Measurements from ENCODE around the gene GNB1L. TPM values are rescaled to one million over a fixed set of nuclear protein-coding genes. Genes with fewer than 3 reads are reported as not detected.

Gene GNB1L
- total RNA-seq, 1 donor from 2014 or later: 9.9 TPM

DNA sequence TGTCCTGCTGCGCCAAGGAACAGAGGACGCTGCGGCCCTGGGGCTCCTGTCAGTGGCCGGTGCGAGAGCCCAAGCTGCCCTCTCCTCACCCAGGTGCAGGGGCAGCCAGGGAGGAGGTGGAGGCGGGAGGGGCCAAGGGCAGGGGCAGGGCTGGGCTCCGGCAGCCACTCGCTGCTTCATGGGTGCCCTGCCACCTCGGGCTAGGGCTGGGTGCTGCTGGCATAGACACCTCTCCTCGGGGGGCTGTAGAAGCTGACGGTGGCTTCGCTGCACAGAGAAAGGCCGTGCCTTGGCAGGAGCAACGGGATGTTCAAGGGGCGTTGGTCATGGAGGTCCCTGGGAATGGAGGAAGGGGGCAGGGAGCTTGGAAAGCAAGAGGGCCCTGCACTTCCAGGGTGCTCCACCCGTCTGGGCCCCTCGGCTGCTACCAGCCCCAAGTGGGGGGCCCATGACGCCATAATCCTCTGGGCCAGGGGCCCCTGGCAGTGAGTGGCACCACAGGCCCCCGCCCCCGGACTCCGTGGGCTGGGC is 95.7 kb downstream of the GNB1L start:
- TF ChIP-seq, protein P1, sequence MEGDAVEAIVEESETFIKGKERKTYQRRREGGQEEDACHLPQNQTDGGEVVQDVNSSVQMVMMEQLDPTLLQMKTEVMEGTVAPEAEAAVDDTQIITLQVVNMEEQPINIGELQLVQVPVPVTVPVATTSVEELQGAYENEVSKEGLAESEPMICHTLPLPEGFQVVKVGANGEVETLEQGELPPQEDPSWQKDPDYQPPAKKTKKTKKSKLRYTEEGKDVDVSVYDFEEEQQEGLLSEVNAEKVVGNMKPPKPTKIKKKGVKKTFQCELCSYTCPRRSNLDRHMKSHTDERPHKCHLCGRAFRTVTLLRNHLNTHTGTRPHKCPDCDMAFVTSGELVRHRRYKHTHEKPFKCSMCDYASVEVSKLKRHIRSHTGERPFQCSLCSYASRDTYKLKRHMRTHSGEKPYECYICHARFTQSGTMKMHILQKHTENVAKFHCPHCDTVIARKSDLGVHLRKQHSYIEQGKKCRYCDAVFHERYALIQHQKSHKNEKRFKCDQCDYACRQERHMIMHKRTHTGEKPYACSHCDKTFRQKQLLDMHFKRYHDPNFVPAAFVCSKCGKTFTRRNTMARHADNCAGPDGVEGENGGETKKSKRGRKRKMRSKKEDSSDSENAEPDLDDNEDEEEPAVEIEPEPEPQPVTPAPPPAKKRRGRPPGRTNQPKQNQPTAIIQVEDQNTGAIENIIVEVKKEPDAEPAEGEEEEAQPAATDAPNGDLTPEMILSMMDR (IDR thresholded peaks at IDR 0.05; ENCODE audit: unreplicated experiment): no peak
- Mint-ChIP-seq H3K27ac (no peak overlapping the region), H3K9me3 (no peaks in the 10 kb centered on the region), H3K27me3 (ENCODE audit: low read depth) (peaks cover 83% of the 10 kb centered on the region), H3K36me3 (no peaks in the 10 kb centered on the region), H3K4me3 (no peak overlapping the region), H3K4me1 (peaks cover 20% of the 10 kb centered on the region)
- no peak for DNase-seq (ENCODE audit: low spot score in 2 of 2, unreplicated experiment in 2 of 2)

DNA sequence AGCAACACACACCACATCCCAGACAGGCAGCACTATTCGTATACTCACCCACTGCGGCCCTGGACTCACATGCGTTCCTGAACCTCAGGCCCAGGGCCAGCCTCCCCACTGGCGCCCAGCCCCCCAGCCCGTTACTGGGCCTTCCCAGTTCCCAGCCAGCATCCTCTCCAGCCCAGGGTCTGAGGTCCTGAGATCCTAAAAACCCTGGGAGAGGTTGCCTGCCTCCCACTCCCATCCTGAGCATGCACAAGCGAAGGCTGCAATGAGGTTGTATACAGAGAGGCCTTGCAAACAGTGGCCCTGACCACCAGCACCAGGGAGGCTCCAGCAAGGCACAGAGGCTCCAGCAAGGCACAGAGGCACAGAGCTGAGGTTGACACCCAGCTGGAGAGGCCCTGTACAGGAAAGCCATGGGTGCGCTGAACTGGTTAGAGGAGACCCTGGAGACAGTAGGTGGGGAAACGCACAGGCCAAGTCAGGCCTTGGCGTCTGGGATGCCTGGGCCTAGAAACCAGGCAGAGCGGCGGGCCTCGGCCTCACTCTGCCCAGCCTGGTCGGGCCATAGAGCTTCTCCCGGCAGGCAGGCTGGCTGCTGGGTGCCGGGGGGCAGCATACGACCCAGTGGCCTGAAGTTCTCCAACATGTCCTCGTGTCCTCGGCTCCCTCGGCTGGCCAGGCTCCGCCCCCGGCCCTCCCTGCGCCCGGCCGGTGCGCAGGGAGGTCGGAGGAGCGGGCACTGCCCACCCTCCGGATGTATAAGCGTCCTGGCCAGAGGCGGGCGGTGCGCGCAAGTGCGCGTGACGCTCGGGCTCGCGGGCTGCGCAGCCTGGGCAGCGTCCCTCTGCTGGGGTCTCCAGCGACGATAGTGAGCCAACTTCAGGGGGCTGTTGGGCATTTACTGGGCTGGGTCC is 96.4 kb downstream of the GNB1L start:
- H3K27ac Mint-ChIP-seq: no peak overlapping the region
- TF ChIP-seq, protein P1 (IDR thresholded peaks at IDR 0.05; ENCODE audit: unreplicated experiment): no peak
- peaks cover 83% of the 10 kb centered on the region for H3K27me3 Mint-ChIP-seq (ENCODE audit: low read depth)
- no peaks in the 10 kb centered on the region for H3K36me3 Mint-ChIP-seq
- no peak overlapping the region for H3K4me3 Mint-ChIP-seq
- H3K9me3 Mint-ChIP-seq: no peaks in the 10 kb centered on the region
- H3K4me1 Mint-ChIP-seq: peaks cover 20% of the 10 kb centered on the region
- no peak for DNase-seq (ENCODE audit: low spot score in 2 of 2, unreplicated experiment in 2 of 2)

DNA sequence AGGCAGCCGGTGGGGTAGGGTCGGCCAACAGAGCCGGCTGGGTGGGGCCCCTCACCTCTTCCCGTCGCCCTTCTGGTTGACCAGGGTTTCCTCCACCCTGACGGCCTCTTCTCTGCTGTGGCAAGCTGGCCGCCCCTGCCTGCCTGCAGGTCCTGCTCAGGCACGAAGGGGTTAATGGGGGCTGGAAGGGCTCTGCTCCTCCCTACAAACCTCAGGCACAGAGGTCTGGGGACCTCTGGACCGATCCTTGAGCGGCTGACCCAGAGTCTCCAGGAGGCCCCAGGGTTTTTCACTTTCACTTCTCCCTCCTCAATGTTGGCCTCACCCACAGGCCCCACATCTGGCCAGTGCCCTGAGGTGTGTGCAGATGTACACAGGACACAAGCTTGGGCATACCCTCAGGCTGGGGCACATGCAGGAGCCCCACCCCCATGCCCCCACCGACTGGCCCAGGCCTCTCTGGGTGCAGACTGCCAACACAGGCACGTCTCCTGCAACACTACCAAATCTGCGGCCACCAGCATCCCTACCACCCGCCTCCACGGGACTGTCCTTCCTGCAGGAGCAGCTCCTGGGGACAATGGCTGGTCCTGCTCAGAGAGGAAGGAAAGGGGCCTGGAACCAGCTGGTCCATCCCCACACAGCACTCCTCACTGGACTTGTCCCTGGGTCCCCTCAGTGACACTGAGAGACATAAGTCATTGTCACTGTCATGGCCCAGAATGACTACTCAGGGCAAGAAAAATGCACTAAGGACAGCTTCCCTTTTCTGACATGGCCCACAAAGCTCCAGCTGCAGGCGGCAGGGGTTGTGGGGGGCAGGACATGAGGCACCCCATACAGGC is 97.3 kb downstream of the GNB1L start:
- no peak for DNase-seq (ENCODE audit: low spot score in 2 of 2, unreplicated experiment in 2 of 2)
- TF ChIP-seq, protein P1 (IDR thresholded peaks at IDR 0.05; ENCODE audit: unreplicated experiment): no peak
- no peak overlapping the region for H3K27ac Mint-ChIP-seq
- H3K36me3 Mint-ChIP-seq: no peaks in the 10 kb centered on the region
- peaks cover 83% of the 10 kb centered on the region for H3K27me3 Mint-ChIP-seq (ENCODE audit: low read depth)
- peak overlapping the region; percentile 37 for H3K4me3 Mint-ChIP-seq
- no peaks in the 10 kb centered on the region for H3K9me3 Mint-ChIP-seq
- H3K4me1 Mint-ChIP-seq: peaks cover 20% of the 10 kb centered on the region

DNA sequence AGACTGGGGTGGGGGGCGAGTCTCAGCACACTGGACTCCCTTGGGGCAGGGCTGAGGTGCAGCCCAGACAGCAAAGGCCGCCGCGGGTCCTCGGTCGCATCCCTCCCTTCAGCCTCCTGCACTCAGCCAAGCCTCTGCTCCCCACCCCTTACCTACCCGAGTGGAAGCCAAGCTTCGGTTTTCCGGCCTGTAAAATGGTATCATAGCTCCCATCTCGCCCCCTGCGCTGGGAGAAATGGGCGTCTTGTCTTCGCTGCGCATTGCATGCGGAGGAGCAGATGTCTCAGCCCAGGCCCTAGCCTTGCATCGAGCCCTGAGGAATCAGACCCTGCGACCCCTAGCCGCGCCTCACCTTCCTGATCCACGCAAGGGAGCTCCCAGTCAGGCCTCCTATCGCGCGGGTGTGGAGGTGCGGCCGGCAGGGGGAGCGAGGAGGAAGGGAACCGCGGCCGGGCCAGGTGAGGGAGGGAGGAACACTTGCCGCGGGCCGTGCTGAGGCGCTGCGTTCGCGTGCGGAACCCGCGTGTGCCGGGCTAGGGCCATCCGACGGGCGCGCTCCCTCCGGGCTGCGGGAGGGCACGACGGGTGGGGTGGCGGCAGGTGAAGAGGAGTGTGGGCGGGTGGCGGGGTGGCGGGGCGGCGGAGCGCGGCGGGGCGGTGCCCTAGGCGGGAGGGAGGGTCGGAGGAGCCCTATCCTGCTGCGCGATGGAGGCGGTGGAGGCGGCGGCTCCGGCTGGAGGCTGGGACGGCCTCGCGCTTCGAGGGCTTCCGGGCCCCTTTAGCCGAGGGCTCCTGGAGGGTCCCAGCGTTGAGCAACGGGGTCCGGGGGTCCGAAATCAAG is 98.2 kb downstream of the GNB1L start:
- peaks cover 17% of the 10 kb centered on the region for H3K4me1 Mint-ChIP-seq
- H3K27ac Mint-ChIP-seq: no peak overlapping the region
- TF ChIP-seq, protein P1 (IDR thresholded peaks at IDR 0.05; ENCODE audit: unreplicated experiment): peak; percentile 48
- H3K4me3 Mint-ChIP-seq: peak overlapping the region; percentile 28
- peaks cover 81% of the 10 kb centered on the region for H3K27me3 Mint-ChIP-seq (ENCODE audit: low read depth)
- no peaks in the 10 kb centered on the region for H3K36me3 Mint-ChIP-seq
- no peaks in the 10 kb centered on the region for H3K9me3 Mint-ChIP-seq
- DNase-seq (ENCODE audit: low spot score in 2 of 2, unreplicated experiment in 2 of 2): peak; percentile 61 to 70

DNA sequence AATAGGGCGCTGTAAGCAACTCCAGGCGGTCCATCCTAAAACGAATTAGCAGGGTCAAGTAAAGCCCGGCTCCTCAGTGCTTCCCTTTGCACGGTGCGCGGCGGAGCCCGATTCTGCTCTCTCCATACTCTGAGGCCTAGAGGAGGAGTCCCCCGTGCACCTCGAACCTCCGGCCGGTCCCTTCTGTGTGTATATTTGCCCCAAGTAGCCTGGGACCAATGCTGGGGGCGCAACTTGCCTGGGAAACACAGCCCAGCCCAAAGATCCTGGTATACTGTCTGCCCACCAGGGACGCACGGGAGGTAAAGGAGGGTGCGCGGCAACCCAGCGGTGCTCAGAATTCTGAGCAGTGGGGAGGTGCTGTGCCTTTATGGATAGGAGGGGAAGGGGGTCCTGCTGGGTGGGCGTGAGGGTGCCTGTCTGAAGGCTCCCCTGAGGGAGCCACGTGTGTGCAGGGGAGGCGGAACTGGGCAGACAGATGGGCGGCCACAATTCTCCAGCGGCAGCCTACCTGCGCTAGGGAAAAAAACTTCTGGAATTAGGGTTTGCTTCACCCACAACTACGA is 98.9 kb downstream of the GNB1L start:
- H3K4me1 Mint-ChIP-seq: peaks cover 22% of the 10 kb centered on the region
- TF ChIP-seq, protein P1 (IDR thresholded peaks at IDR 0.05; ENCODE audit: unreplicated experiment): no peak
- peaks cover 85% of the 10 kb centered on the region for H3K27me3 Mint-ChIP-seq (ENCODE audit: low read depth)
- H3K36me3 Mint-ChIP-seq: no peaks in the 10 kb centered on the region
- no peak for DNase-seq (ENCODE audit: low spot score in 2 of 2, unreplicated experiment in 2 of 2)
- H3K27ac Mint-ChIP-seq: no peak overlapping the region
- no peaks in the 10 kb centered on the region for H3K9me3 Mint-ChIP-seq
- peak overlapping the region; percentile 22 for H3K4me3 Mint-ChIP-seq

All from mesothelial cell of epicardium (in vitro differentiated cells).